Right cardiac atrium (tissue), 5 donors: ENCODE results near the gene ACD. TPM values are rescaled to one million over a fixed set of nuclear protein-coding genes. Genes with fewer than 3 reads are reported as not detected.

Experiments
- ATAC-seq, 2 donors: fragments of 200-7000 bp; cut with Tn5 transposase; one replicate each; pipeline versions ENCODE4 v1.8.0 to v1.9.1; 2020; ENCODE audit warnings: moderate library complexity in 2 of 2, mild to moderate bottlenecking in 1 of 2
- DNase-seq, 3 donors: peaks; one replicate each; pipeline ENCODE4 v3.0.0-alpha.2; 2020
- H3K27ac ChIP-seq: one replicate; pipeline ENCODE4 v1.5.1; 2013; ENCODE audit warnings: mild to moderate bottlenecking, low read length, control low read depth, moderate library complexity
- H3K27me3 ChIP-seq: one replicate; pipeline ENCODE4 v1.6.1; 2013; ENCODE audit not compliant: control insufficient read depth, insufficient read depth
- H3K4me1 ChIP-seq: one replicate; pipeline ENCODE4 v1.6.1; 2013; ENCODE audit warnings: low read length; ENCODE audit not compliant: control insufficient read depth, insufficient read depth
- H3K4me3 ChIP-seq: one replicate; pipeline ENCODE4 v1.5.1; 2013; ENCODE audit warnings: low read length, control low read depth
- H3K9me3 ChIP-seq: one replicate; pipeline ENCODE4 v1.6.1; 2013; ENCODE audit warnings: low read length; ENCODE audit not compliant: control insufficient read depth
- WGBS: extraction: QIAGEN DNeasy Blood & Tissue Kit; methylation state at CpG from one replicate; pipeline ENCODE4 v1.1.7; 2013; 5-methylcytosine and 5-hydroxymethylcytosine counted together
- intact Hi-C, 4 donors: fragments of 100-400 bp; cut with DNase I; formaldehyde crosslinking; loops; one replicate each; pipeline versions ENCODE4 v1.11.0 to v1.14.0; 2022 to 2023
- long read RNA-seq, 4 donors: library from polyadenylated mRNA; unstranded; transcript quantifications; one replicate each; pipeline ENCODE4 v2.0.0, GENCODE V29; 2020 to 2021
- polyA plus RNA-seq: library from polyadenylated mRNA; stranded (reverse); fragments of 200-250 nt; gene quantifications from one replicate; pipeline ENCODE4 v1.2.3, GENCODE V29; 2013
- total RNA-seq, 4 donors: library from RNA; stranded (reverse); fragmentation: NEBNext Ultra II Directional; extraction: Animal tissue kit (Norgen Biotek cat#: 25700); gene quantifications; one replicate each; pipeline ENCODE4 v1.2.1, GENCODE V29; 2021
- donor health status: healthy with polysubstance abuse.
- donor health status: DM: no; HTN: yes; CAD: no.
- donor health status: DM: no; HTN: no; CAD: no.
- donor health status: DM: no; HTN: yes; CAD: no; lungs with severe emphysema.
- donor health status: DM: yes; HTN: yes; CAD: no.

Gene ACD
- total RNA-seq, result 10 to 100 TPM in 2 of 4 donors, 1 to 10 TPM in 2; 7.9 to 10.9 (median 9.4) TPM
- polyA plus RNA-seq, result 9.9 TPM
- long read RNA-seq, donor 1, transcript ACD-214 (12 exons, 2,065 nt), result major isoform, 17 of 28 reads
- long read RNA-seq, donor 1, partial matches to known transcripts, result 2 of 28 reads
- long read RNA-seq, donor 1, other reads (novel, unspliced or antisense), result 6 of 28 reads
- long read RNA-seq, donor 2, partial matches to known transcripts, result 0 of 6 reads
- long read RNA-seq, donor 2, other reads (novel, unspliced or antisense), result 1 of 6 reads
- long read RNA-seq, donor 3, transcript ACD-214 (12 exons, 2,065 nt), result major isoform, 9 of 13 reads
- long read RNA-seq, donor 3, partial matches to known transcripts, result 0 of 13 reads
- long read RNA-seq, donor 3, other reads (novel, unspliced or antisense), result 4 of 13 reads
- long read RNA-seq, donor 4, partial matches to known transcripts, result 0 of 6 reads
- long read RNA-seq, donor 4, other reads (novel, unspliced or antisense), result 2 of 6 reads

- Histone ChIP-seq H3K4me3 (peak within 1 kb of the TSS; percentile 68), H3K4me1 (no peaks in the 10 kb centered on the region), H3K27me3 (no peaks in the 10 kb centered on the region), H3K27ac (peak within 1 kb of the TSS; percentile 50), H3K9me3 (no peaks in the 10 kb centered on the region)
- DNase-seq (peak; percentile 92 to 97 (median 96)), ATAC-seq (peak; percentile 90 to 92)
- intact Hi-C loops, result loop anchor here (10.0 kb wide), 2 partner anchors 95 to 135 kb away; partner anchors contain the start of genes CTCF (in 3 of the 4) and RIPOR1 (in 1 of the 4)
- WGBS, result under 1% methylated on average over 83 of the region's 83 CpGs
Observed at GRCh38 chr16:67659675-67660563, at the start of gene ACD. ACD (minus strand) TSS chr16:67660260; CDS start chr16:67660220, 40 bp downstream.

DNA sequence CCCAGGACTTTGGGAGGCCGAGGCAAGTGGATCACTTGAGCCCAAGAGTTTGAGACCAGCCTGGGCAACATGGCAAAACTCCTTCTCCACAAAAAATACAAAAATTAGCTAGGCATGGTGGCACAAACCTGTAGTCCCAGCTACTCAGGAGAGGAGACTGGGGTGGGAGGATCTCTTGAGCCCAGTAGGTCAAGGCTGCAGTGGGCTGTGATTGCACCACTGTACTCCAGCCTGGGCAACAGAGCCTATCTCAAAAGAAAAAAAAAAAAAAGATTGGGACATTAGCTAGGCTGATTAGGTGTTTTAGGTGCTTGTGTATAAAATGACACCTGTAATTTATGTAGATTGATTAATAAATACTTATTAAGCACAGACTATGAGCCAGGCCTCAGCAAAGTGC lies 49.0 kb upstream of the ACD start:
- DNase-seq (no peak), ATAC-seq (no peak)
- intact Hi-C loops, result no loop called here
- H3K27ac ChIP-seq, result no peak overlapping the region
- no peak overlapping the region for H3K4me3 ChIP-seq
- H3K27me3 ChIP-seq, result no peaks in the 10 kb centered on the region
- H3K4me1 ChIP-seq, result peaks cover 5% of the 10 kb centered on the region
- H3K9me3 ChIP-seq, result no peaks in the 10 kb centered on the region
- 100% methylated on average over 1 of the region's 1 CpG for WGBS

GRCh38 chr16:67708368-67708771 lies 48.3 kb upstream of the ACD start:
- intact Hi-C loops, result no loop called here
- H3K4me3 ChIP-seq, result no peak overlapping the region
- DNase-seq (no peak), ATAC-seq (peak; percentile 61 to 66)
- peaks cover 8% of the 10 kb centered on the region for H3K4me1 ChIP-seq
- H3K27me3 ChIP-seq, result no peaks in the 10 kb centered on the region
- 50% methylated on average over 2 of the region's 2 CpGs for WGBS
- H3K9me3 ChIP-seq, result no peaks in the 10 kb centered on the region
- no peak overlapping the region for H3K27ac ChIP-seq

GRCh38 chr16:67707790-67708189 lies 47.7 kb upstream of the ACD start:
- WGBS, result over 99% methylated on average over 5 of the region's 5 CpGs
- Histone ChIP-seq H3K9me3 (no peaks in the 10 kb centered on the region), H3K4me1 (peaks cover 8% of the 10 kb centered on the region), H3K27me3 (no peaks in the 10 kb centered on the region), H3K27ac (no peak overlapping the region), H3K4me3 (no peak overlapping the region)
- no peak for DNase-seq
- no peak for ATAC-seq
- intact Hi-C loops, result no loop called here

DNA sequence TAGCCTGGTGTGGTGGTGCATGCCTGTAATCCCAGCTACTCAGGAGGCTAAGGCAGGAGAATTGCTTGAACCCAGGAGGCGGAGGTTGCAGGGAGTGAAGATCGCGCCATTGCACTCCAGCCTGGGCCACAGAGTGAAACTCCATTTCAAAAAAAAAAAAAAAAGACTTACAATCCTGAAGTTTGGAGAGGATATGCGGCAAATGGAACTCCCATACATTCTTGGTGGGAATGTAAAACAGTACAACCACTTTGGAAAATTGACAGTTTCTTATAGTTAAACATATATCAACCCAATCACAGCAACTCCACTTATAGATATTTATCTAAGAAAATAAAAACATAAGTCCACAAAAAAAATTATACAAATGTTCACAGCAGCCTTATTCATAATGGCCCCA lies 47.1 kb upstream of the ACD start:
- H3K4me3 ChIP-seq, result no peak overlapping the region
- H3K4me1 ChIP-seq, result peaks cover 8% of the 10 kb centered on the region
- DNase-seq (no peak), ATAC-seq (no peak)
- WGBS, result 89% methylated on average over 4 of the region's 4 CpGs
- H3K27me3 ChIP-seq, result no peaks in the 10 kb centered on the region
- no peaks in the 10 kb centered on the region for H3K9me3 ChIP-seq
- H3K27ac ChIP-seq, result no peak overlapping the region
- intact Hi-C loops, result no loop called here

DNA sequence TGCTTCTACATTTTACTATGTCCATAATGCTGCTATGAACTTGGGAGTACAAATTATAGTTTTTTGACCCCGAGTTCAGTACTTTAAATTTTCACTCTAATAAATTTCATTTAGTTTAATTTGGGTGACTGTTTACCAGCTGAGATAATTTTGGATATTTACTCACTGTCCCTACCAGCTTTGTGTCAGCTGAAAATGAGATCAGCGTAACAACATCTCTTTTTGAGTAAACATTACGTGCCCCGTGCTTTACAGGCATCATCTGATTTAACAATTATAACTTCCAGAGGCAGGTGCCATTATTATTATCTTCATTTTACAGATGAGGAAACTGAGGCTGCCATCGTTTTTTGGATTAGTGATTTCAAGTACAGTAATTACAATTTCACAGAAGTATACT lies 44.0 kb upstream of the ACD start:
- Histone ChIP-seq H3K4me3 (no peak overlapping the region), H3K4me1 (peaks cover 8% of the 10 kb centered on the region), H3K27me3 (no peaks in the 10 kb centered on the region), H3K9me3 (no peaks in the 10 kb centered on the region), H3K27ac (no peak overlapping the region)
- ATAC-seq (no peak), DNase-seq (no peak)
- 93% methylated on average over 5 of the region's 5 CpGs for WGBS
- intact Hi-C loops, result no loop called here

- no peaks in the 10 kb centered on the region for H3K9me3 ChIP-seq
- no peak overlapping the region for H3K27ac ChIP-seq
- no peaks in the 10 kb centered on the region for H3K27me3 ChIP-seq
- DNase-seq (no peak), ATAC-seq (peak in 1 of 2 donors; percentile 13)
- no peak overlapping the region for H3K4me3 ChIP-seq
- intact Hi-C loops, result no loop called here
- peaks cover 5% of the 10 kb centered on the region for H3K4me1 ChIP-seq
- 67% methylated on average over 2 of the region's 2 CpGs for WGBS
Observed at GRCh38 chr16:67703626-67704025, 43.6 kb upstream of the ACD start.

DNA sequence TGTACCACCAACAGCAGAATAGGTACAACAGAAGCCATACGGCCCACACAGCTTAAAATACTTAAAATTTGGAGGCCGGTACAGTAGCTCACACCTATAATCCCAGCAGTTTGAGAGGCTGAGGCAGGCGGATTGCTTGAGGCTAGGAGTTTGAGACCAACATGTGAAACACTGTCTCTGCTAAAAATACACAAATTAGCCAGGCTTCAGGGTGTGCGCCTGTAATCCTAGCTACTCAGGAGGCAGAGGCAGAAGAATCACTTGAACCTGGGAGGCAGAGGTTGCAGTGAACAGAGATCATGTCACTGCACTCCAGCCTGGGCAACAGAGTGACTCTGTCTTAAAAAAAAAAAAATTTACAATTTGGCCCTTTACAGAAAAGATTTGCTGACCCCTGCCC lies 42.1 kb upstream of the ACD start:
- ATAC-seq (no peak), DNase-seq (no peak)
- Histone ChIP-seq H3K27me3 (no peaks in the 10 kb centered on the region), H3K4me3 (no peak overlapping the region), H3K27ac (no peak overlapping the region), H3K9me3 (no peaks in the 10 kb centered on the region), H3K4me1 (peaks cover 4% of the 10 kb centered on the region)
- WGBS, result 93% methylated on average over 4 of the region's 4 CpGs
- intact Hi-C loops, result no loop called here

DNA sequence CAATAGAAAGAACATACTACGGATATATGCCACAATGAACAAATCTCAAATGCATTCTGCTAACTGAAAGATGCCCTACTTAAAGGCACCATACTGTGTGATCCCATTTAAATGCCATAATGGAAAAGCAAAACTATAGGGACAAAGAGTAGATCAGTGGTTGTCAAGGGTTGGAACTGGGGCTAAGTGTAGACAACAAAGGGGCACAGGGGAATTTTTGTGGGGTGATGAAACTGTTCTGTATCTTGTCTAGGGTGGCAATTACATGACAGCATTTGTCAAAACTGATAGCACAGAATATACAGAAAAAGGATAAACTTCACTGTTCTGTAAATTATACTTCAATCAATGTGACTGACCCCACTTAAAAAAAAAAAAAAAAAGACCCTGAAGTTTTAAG lies 41.4 kb upstream of the ACD start:
- no peak overlapping the region for H3K27ac ChIP-seq
- no peak for ATAC-seq

DNA sequence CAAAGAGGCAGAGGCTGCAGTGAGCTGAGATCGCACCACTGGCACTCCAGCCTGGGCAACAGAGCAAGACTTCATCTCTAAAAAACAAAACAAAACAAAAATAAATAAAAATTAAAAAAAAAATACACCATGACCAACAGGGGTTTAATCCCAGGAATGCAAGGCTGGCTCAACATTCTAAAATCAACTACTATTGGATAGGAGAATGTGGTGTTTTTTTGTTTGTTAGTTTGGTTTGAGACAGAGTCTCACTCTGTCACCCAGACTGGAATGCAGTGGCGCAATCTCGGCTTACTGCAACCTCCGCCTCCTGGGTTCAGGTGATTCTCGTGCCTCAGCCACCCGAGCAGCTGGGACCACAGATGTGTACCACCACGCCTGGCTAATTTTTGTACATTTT lies 39.2 kb upstream of the ACD start:
- intact Hi-C loops, result no loop called here
- H3K4me1 ChIP-seq, result peaks cover 4% of the 10 kb centered on the region
- no peak overlapping the region for H3K27ac ChIP-seq
- H3K9me3 ChIP-seq, result no peaks in the 10 kb centered on the region
- no peaks in the 10 kb centered on the region for H3K27me3 ChIP-seq
- no peak overlapping the region for H3K4me3 ChIP-seq
- DNase-seq (no peak), ATAC-seq (no peak)
- WGBS, result 97% methylated on average over 7 of the region's 7 CpGs

More for the DNA sequence above, 41.4 kb upstream of the ACD start:
- intact Hi-C loops, result no loop called here
- no peak overlapping the region for H3K4me3 ChIP-seq
- no peak for DNase-seq
- H3K4me1 ChIP-seq, result peaks cover 4% of the 10 kb centered on the region
- no peaks in the 10 kb centered on the region for H3K27me3 ChIP-seq
- 88% methylated on average over 1 of the region's 1 CpG for WGBS
- no peaks in the 10 kb centered on the region for H3K9me3 ChIP-seq
